Stimulated activated CD4-positive, alpha-beta T cell treated with anti-CD3 and anti-CD28 coated beads, Interleukin-15, amount 100 ng/mL, for 1 hour (primary cell): ENCODE measurements around the gene OSBPL2.

Experiments
- DNase-seq, 2 donors: peaks; one replicate each; pipeline ENCODE4 v3.0.0-alpha.2; 2020; ENCODE audit warnings: low read depth in 1 of 2, low spot score in 1 of 2

OSBPL2 gene

GRCh38 chr20:62281161-62281933, 43.0 kb downstream of the OSBPL2 start:
- no peak for DNase-seq

- no peak for DNase-seq
Observed at GRCh38 chr20:62282103-62282502, 43.8 kb downstream of the OSBPL2 start.

DNA sequence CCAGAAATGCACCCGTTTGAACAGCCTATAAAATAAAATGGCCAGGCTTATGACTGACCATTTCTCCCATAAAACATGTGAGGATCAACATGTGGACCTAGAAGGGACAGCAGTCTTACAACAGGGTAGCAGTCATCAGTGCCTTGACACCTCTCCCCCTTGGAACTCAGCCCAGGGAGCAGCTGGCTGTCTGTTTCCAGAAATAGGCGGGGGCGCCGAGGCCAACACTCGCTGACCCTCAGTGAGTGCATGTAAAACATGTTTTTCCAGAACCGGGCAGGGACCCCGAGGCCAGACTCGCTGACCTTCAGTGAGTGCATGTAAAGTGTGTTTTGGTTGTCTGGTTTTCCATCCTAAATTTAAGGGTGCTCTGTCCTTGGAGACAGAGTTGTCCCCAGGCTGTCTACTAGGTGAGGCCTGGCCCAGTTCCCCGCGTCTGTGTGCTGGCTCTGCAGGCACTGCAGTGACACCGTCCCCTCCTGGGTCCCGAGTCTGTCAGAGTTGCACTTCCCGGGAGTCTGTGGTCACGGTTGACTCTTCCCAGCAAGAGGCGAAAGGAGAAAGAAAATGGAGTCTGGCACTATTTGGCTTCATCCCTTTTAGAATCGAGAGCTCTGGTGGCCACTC, 44.7 kb downstream of the OSBPL2 start:
- DNase-seq: no peak

- DNase-seq: no peak
Observed at GRCh38 chr20:62284448-62284847, 46.1 kb downstream of the OSBPL2 start.

DNA sequence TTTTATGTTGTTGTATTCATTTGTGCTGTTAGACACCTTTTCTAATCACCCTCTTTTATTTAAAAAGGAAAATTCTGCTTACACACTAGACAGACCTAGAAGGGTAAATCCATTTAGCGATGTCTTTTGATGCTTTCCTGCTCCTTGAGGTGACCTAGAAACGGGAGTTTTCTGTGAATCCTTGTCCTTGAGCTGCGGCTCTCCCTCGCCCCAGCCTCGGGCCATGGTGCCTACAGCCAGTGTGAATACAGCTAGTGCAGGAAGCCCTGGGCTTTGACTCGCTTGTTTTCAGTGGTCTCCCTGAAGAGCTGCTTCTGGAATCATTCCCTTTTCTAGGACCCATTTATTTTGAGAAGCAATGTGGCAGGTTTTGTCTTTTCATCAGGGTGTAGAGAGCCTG, 46.8 kb downstream of the OSBPL2 start:
- DNase-seq: no peak

- DNase-seq: no peak
Observed at GRCh38 chr20:62285722-62286121, 47.4 kb downstream of the OSBPL2 start.

GRCh38 chr20:62286493-62287064, 48.3 kb downstream of the OSBPL2 start:
- no peak for DNase-seq

GRCh38 chr20:62287129-62287528, 48.8 kb downstream of the OSBPL2 start:
- no peak for DNase-seq

DNA sequence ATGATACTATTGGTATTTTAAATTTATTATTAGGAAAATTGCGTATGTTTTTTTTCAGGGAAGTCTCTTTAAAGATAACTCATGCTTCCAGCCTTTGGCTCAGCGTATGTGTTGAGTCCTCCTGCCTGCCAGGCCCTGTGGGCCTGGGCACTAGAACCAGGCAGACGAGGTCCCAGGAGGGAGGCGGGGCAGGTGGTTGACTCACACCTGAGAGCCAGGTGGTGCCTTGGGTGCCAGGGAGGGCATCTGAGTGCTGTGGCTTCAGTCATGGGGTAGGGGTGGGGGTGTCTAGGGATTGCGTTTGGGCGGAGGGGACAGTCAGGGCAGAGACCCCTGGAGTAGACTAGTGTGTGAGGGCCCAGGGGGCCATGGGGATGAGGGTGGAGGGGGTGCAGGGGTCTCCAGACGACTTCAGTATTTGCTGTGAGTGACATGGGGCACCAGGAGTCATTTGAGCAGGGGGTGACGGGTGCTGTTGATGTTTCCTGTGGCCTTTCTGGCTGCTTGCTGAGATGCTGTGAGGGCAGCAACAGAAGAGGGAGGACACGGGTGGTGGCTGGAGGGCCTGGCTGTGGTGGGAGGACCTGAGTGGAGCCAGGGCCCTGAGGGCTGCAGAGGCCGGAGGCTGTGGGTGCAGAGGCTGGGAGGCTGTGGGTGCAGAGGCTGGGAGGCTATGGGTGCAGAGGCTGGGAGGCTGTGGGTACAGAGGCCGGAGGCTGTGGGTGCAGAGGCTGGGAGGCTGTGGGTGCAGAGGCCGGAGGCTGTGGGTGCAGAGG, 49.6 kb downstream of the OSBPL2 start:
- no peak for DNase-seq

DNA sequence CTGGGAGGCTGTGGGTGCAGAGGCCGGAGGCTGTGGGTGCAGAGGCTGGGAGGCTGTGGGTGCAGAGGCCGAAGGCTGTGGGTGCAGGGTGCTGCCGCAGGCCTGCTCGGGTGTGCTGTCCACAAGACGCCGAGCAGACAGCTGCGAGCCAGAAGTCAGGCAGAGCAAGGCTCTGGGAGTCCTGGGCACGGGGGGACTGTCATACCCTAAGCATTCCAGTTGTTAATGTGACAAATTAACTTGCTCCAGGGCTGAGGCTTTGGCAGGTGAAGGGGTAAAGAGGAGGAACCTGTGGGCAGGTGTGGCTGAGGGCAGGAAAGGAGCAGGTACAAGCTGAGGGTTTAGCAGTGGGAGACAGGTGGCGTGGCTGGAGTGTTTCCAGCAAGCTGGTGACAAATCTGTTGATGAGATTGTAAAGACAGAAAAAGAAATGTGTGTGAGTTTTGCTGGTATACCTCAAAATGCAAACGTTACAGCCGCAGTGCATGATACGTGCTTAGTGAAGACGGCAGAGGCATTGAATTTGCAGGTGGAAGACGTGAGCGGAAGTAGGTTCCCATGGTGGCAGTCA, 50.3 kb downstream of the OSBPL2 start:
- DNase-seq: no peak

DNA sequence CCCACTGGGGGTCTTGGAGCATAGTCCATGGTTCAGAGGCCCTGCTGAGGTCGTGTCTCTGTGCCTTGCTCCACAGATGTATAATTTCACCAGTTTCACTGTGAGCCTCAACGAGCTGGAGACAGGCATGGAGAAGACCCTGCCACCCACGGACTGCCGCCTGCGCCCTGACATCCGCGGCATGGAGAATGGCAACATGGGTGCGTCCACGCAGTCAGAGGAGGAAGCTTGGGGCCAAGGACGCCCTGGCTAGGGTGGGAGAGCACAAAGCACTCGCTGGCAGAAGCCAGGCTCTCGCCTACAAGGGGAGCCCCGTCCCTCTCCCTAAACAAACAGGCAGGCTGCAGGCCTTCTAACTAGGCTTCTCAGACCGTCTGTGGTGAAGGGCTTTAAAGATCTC, 50.8 kb downstream of the OSBPL2 start:
- DNase-seq: no peak

- no peak for DNase-seq
Observed at GRCh38 chr20:62289898-62290297, 51.6 kb downstream of the OSBPL2 start.

GRCh38 chr20:62291251-62292066, 53.1 kb downstream of the OSBPL2 start:
- DNase-seq: no peak

- DNase-seq: no peak
Observed at GRCh38 chr20:62292108-62292507, 53.8 kb downstream of the OSBPL2 start.

DNA sequence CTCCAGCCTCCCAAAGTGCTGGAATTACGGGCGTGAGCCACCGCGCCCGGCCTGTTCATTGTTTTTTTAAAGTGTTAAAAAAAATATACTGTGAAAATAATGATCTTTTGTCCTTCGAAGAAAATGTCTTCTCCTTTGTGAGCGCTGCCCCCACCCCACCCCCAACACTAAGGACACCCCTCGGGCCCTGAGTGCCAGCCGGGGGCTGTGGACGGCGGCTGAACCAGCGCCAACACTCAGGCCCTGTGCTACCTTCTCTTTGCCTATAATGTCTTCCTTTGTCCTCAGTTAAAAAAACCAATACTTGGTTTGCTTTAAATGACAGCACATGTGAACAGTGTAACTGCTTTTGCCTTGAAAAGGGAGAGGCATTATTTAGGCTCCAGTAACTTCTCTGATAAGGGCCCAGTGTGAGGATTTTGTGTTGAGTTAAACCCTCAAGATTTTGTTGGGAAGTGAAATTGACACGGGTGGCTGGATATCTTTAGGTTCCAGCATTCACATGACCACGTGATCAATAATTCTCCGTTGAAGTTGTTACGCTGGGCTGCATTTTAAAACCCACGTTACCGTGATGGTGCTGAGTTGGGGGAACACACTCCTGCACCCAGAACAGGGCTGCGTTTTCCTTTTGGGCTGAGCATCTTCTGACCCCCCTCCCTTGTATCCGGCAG, 54.9 kb downstream of the OSBPL2 start:
- no peak for DNase-seq

DNA sequence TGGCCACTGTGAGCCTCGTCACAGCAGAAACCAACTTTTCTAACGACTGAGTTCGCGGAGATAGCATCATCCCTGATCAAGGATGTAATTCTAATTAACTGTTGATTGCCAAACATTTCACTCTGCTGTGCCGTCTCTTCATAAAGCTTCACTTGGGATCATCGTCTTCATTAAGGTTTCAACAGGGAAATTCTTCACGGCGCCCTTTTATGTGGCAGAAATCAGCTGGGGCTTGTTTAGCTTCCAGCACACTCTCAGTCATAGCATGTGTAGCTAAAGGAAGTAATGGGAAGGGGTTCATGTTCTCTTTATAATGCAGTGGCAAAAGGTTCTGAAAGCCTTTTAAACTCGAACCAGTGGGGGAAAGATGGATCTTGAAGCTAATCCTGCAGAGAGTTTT, 55.6 kb downstream of the OSBPL2 start:
- no peak for DNase-seq

- DNase-seq: no peak
Observed at GRCh38 chr20:62294516-62294915, 56.2 kb downstream of the OSBPL2 start.

DNA sequence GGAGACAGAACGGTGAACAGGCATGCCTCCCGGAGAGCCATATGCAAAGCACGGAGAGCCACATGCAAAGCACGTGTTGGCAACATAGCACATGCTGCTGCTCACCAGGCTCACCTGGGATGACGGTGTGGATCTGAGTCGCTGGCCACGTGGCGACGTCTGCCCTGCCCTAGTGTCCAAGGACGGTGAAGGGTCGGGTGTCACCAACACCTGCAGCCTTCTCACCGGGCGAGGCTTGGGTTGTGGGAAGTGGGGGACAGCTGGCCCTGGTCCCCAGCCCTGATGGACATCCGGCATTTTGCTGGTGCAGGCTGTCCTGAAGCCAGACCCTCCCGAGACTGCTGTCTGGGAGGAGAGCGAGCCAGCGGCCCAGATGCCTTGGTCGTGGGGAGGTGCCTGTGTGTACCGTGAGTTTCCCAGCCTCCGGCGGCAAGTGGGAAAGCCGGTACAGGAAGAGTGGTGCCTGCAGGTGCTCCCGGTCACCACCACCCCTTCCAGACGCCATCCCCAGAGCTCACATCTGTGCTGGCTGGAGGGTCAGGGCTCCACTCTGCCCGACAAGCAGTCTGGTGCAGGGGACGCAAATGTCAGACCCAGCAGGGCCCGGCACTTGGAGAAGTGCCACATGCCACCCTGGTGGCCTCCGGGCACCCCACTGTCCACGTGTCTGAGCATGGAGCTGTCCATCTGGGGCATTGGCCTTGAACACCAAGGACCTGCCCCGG, 58.6 kb downstream of the OSBPL2 start:
- DNase-seq: no peak

DNA sequence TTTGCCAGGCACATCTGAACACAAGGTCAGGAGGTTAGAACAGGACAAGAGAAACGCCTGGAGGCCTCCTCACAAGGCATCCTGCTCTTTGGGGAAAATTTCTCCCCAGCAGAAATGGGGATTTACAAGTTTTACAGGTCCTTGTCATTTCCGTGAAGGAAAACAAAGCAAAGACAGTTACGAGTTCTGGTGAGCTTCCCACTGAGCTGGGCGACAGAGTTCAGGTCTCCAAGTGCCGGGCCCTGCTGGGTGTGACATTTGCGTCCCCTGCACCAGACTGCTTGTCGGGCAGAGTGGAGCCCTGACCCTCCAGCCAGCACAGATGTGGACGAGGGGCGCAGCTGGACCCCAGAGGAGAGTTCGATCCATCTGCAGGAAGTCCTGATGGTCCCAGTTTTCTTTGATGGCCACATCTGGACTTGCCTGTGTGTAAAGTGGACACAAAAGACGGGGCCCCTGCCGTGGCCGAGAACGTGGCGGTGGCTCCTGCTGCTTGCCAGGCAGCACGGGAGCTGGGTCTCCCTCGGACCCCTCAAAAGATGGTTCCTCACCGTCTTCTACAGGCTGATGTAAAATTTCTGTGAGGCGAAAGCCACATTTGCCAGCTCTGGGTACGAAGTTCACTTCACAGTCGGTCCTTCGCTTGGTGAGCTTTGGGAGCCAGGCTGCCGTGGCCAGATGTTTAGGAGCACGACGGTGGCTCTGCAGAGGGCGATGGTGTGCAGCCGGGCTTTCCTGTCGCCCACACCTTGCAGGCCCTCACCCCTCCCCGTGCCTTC, 59.3 kb downstream of the OSBPL2 start:
- DNase-seq: no peak
